Testis (tissue), 3 donors: Measurements from ENCODE around the gene TCF7L1. TPM values are rescaled to one million over a fixed set of nuclear protein-coding genes. Genes with fewer than 3 reads are reported as not detected.

Experiments
- DNase-seq: peaks from one replicate; pipeline ENCODE4 v3.0.0-alpha.2; 2019
- H3K27ac ChIP-seq, 2 donors: fragments of 200-600 bp; sonication (generic); one replicate each; pipeline ENCODE4 v1.5.1; 2019
- H3K27me3 ChIP-seq: fragments of 200-600 bp; sonication (generic); one replicate; pipeline ENCODE4 v1.5.1; 2019
- H3K36me3 ChIP-seq: fragments of 200-600 bp; sonication (generic); one replicate; pipeline ENCODE4 v1.5.1; 2017; ENCODE audit warnings: low read depth; ENCODE audit errors: missing control alignments
- H3K4me1 ChIP-seq: fragments of 200-600 bp; sonication (generic); one replicate; pipeline ENCODE4 v1.5.1; 2019
- H3K4me3 ChIP-seq, 2 donors: fragments of 200-600 bp; sonication (generic); one replicate each; pipeline ENCODE4 v1.5.1; 2017 to 2019
- H3K9me3 ChIP-seq: fragments of 200-600 bp; sonication (generic); one replicate; pipeline ENCODE4 v1.5.1; 2017
- CTCF ChIP-seq, 3 experiments: fragments of 450-650 bp in 2 of 3; fragments of 200-600 bp in 1 of 3; sonication (generic) in 1 of 3; IDR thresholded peaks; one replicate each; pipeline ENCODE4 v1.5.1; 2016 to 2019; ENCODE audit warnings: antibody characterized with exemption in 3 of 3, mild to moderate bottlenecking in 2 of 3, moderate library complexity in 1 of 3
- POLR2A ChIP-seq: fragments of 450-650 bp; IDR thresholded peaks from one replicate; pipeline ENCODE4 v1.6.1; 2017; ENCODE audit warnings: antibody characterized with exemption, mild to moderate bottlenecking, moderate library complexity
- WGBS, 2 donors: methylation state at CpG; one replicate each; pipeline ENCODE4 v1.1.5; 2018; 5-methylcytosine and 5-hydroxymethylcytosine counted together
- intact Hi-C: fragments of 100-400 bp; cut with DNase I; formaldehyde crosslinking; loops from one replicate; pipeline ENCODE4 v1.15.1; 2023; ENCODE audit warnings: low total_unique reads
- polyA plus RNA-seq: library from polyadenylated mRNA; stranded (reverse); fragments of 350-450 nt; fragmentation: Illumina TruSeq; extraction: RNeasy Lipid Tissue Mini Kit (QIAGEN cat#74804); gene quantifications from one replicate; pipeline ENCODE4 v1.2.3, GENCODE V29; 2014; ENCODE audit warnings: low read depth, low replicate concordance; ENCODE audit not compliant: insufficient read depth
- total RNA-seq, 2 donors: library from RNA; depleted of rRNA; stranded (reverse); fragments of >200 nt; gene quantifications; one replicate each; pipeline ENCODE4 v1.2.3, GENCODE V29; 2016

Gene TCF7L1
- total and polyA plus RNA-seq, 3 donors from 2014 or later, result 6.7 to 11.9 (median 6.7) TPM

DNA sequence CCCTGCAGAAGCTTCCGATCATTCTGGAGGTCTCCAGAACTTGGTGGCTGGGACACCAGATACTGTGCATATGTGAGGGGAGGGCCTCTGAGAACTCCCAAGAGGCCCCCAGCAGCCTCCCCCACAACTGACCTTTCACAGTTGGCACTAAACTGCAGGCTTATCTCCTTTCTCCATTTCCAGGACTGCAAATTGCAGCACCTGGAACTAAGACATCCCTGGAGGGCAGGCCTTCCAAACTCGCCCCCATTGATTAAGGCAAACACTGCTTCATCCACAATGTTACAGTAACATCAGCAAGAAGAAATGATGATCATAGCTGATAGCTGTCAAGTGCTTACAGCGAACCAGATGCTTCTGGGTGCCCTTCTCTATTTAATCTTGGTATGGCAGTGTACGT lies 126.7 kb downstream of the TCF7L1 start:
- TF ChIP-seq CTCF (IDR thresholded peaks at IDR 0.05) (no peak), POLR2A (no peak)
- Histone ChIP-seq H3K4me1 (peaks cover 26% of the 10 kb centered on the region), H3K4me3 (no peak overlapping the region), H3K36me3 (no peaks in the 10 kb centered on the region), H3K27ac (no peak overlapping the region), H3K27me3 (no peaks in the 10 kb centered on the region), H3K9me3 (no peaks in the 10 kb centered on the region)
- intact Hi-C loops, result no loop called here
- WGBS, 2 donors, result 63 to 64% methylated on average over 4 of the region's 4 CpGs
- no peak for DNase-seq

DNA sequence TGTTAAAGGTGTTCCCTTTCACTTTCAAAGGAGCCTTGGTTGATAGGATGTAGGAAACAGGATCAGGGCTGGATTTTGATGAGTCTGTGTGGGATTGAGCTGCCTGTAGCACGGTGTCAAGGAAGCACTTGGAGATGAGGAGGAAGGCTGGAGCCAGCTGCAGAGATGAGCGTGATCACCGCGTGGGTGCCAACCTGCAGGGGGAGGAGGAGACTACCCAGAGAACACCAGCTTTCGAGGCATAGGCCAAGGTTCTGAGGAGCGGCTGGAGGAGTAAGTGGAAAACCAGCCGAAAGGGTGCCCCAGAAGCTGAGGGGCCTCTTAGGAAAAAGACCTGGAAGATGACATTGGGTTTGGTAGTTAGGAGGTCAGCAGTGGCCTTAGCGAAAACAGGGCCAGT lies 130.4 kb downstream of the TCF7L1 start:
- 88 to 91% methylated on average over 8 of the region's 8 CpGs for WGBS, 2 donors
- H3K4me1 ChIP-seq, result no peaks in the 10 kb centered on the region
- intact Hi-C loops, result no loop called here

GRCh38 chr2:85264471-85264870 lies 131.3 kb downstream of the TCF7L1 start:
- H3K27me3 ChIP-seq, result no peaks in the 10 kb centered on the region
- 67 to 80% methylated on average over 3 of the region's 3 CpGs for WGBS, 2 donors
- no peak overlapping the region for H3K27ac ChIP-seq
- DNase-seq, result no peak
- H3K36me3 ChIP-seq, result no peaks in the 10 kb centered on the region
- no peaks in the 10 kb centered on the region for H3K9me3 ChIP-seq
- H3K4me3 ChIP-seq, result no peak overlapping the region
- H3K4me1 ChIP-seq, result no peaks in the 10 kb centered on the region
- TF ChIP-seq CTCF (IDR thresholded peaks at IDR 0.05) (no peak), POLR2A (no peak)
- intact Hi-C loops, result no loop called here

More for the DNA sequence above, 130.4 kb downstream of the TCF7L1 start:
- Histone ChIP-seq H3K9me3 (no peaks in the 10 kb centered on the region), H3K27me3 (no peaks in the 10 kb centered on the region), H3K27ac (no peak overlapping the region), H3K36me3 (no peaks in the 10 kb centered on the region), H3K4me3 (no peak overlapping the region)
- TF ChIP-seq POLR2A, result no peak
- no peak for TF ChIP-seq CTCF (IDR thresholded peaks at IDR 0.05)
- DNase-seq, result no peak

- Histone ChIP-seq H3K27me3 (no peaks in the 10 kb centered on the region), H3K4me1 (no peaks in the 10 kb centered on the region), H3K4me3 (no peak overlapping the region), H3K9me3 (no peaks in the 10 kb centered on the region), H3K27ac (no peak overlapping the region), H3K36me3 (no peaks in the 10 kb centered on the region)
- 43 to 64% methylated on average over 7 of the region's 7 CpGs for WGBS, 2 donors
- TF ChIP-seq CTCF (IDR thresholded peaks at IDR 0.05) (no peak), POLR2A (no peak)
- intact Hi-C loops, result no loop called here
- peak; percentile 64 for DNase-seq
Measured at GRCh38 chr2:85265304-85265703, 132.1 kb downstream of the TCF7L1 start.
